PC-3 (cell line): ENCODE data around the gene AFG1L. TPM values are rescaled to one million over a fixed set of nuclear protein-coding genes. Genes with fewer than 3 reads are reported as not detected.
"Not testable (repeated sequence)": the region's sequence is repeated elsewhere in the genome, so short reads cannot be mapped to it uniquely, and the experiment has no call there.

Source experiments
- ATAC-seq: fragments of 200-7000 bp; cut with Tn5 transposase; 2 replicates; pipeline ENCODE4 v1.9.1; 2020; ENCODE audit warnings: mild to moderate bottlenecking, moderate library complexity
- Bru-seq: library from RNA; stranded (reverse); fragments of 400-500 nt; gene quantifications from one replicate; lab custom pipeline; 2021; lab: Mats Ljungman, UMichigan
- BruChase-seq, 2 experiments: library from RNA; stranded (reverse); fragments of 400-500 nt; gene quantifications; one replicate each; lab custom pipeline; 2021; lab: Mats Ljungman, UMichigan
- BruUV-seq: library from RNA; stranded (reverse); fragments of 400-500 nt; replicated peaks from 2 replicates; lab custom pipeline; 2021; lab: Mats Ljungman, UMichigan
- CTCF ChIA-PET: fragments of 300-600 bp; sonication (Branson Sonifier 250); formaldehyde crosslinking; loops from one replicate; lab custom pipeline; 2022; ENCODE audit warnings: antibody characterized with exemption; lab: Charles Lee
- POLR2A ChIA-PET: fragments of 300-600 bp; sonication (Branson Sonifier 250); formaldehyde crosslinking; loops from one replicate; lab custom pipeline; 2022; ENCODE audit warnings: antibody characterized with exemption; ENCODE audit not compliant: unreplicated experiment; lab: Charles Lee
- DNase-seq: peaks from one replicate; pipeline ENCODE4 v3.0.0-alpha.2; 2015
- H2AFZ ChIP-seq: fragments of 300-600 bp; sonication (generic); 2 replicates; pipeline ENCODE4 v1.6.0; 2016; ENCODE audit warnings: antibody characterized with exemption, low read length
- H3F3A ChIP-seq: fragments of 300-600 bp; sonication (generic); one replicate; pipeline ENCODE4 v1.6.0; 2017; ENCODE audit warnings: antibody characterized with exemption, low read length, control low read depth, mild to moderate bottlenecking; ENCODE audit not compliant: unreplicated experiment
- H3K27ac ChIP-seq: fragments of 300-600 bp; sonication (generic); 2 replicates; pipeline ENCODE4 v1.5.1; 2016; ENCODE audit warnings: mild to moderate bottlenecking, low read length
- H3K27me3 ChIP-seq: fragments of 300-600 bp; sonication (generic); 2 replicates; pipeline ENCODE4 v1.6.1; 2016; ENCODE audit warnings: low read length, mixed read lengths
- H3K36me3 ChIP-seq: fragments of 300-600 bp; sonication (generic); 2 replicates; pipeline ENCODE4 v1.6.1; 2016; ENCODE audit warnings: low read depth, mixed run types, low read length, mixed read lengths
- H3K4me1 ChIP-seq: fragments of 300-600 bp; sonication (generic); 2 replicates; pipeline ENCODE4 v1.5.1; 2016; ENCODE audit warnings: low read length; ENCODE audit not compliant: insufficient read depth
- H3K4me2 ChIP-seq: fragments of 300-600 bp; sonication (generic); 2 replicates; pipeline ENCODE4 v1.6.0; 2016; ENCODE audit warnings: low read length
- H3K4me3 ChIP-seq: fragments of 300-600 bp; sonication (generic); 2 replicates; pipeline ENCODE4 v1.5.1; 2016; ENCODE audit warnings: mild to moderate bottlenecking, low read length, mixed read lengths
- H3K79me2 ChIP-seq: fragments of 300-600 bp; sonication (generic); 2 replicates; pipeline ENCODE4 v1.6.1; 2017; ENCODE audit warnings: low read length, mixed read lengths
- H3K9ac ChIP-seq: fragments of 300-600 bp; sonication (generic); 2 replicates; pipeline ENCODE4 v1.6.0; 2016; ENCODE audit warnings: mild to moderate bottlenecking, low read length
- H3K9me2 ChIP-seq: fragments of 300-600 bp; sonication (generic); replicated peaks from 2 replicates; pipeline ENCODE4 v1.6.1; 2016; ENCODE audit warnings: mixed run types, low read length, mixed read lengths
- H3K9me3 ChIP-seq: fragments of 300-600 bp; sonication (generic); 2 replicates; pipeline ENCODE4 v1.6.1; 2016; ENCODE audit warnings: low read length, mixed read lengths
- H4K20me1 ChIP-seq: fragments of 300-600 bp; sonication (generic); 2 replicates; pipeline ENCODE4 v1.6.1; 2016; ENCODE audit warnings: low read length, mixed read lengths
- CTCF ChIP-seq: fragments of 300-600 bp; sonication (generic); conservative IDR thresholded peaks from 2 replicates; pipeline ENCODE4 v1.5.1; 2017; ENCODE audit warnings: antibody characterized with exemption, low read depth, mild to moderate bottlenecking, low read length
- EZH2 ChIP-seq: fragments of 300-600 bp; sonication (generic); IDR thresholded peaks from one replicate; pipeline ENCODE4 v1.6.1; 2017; ENCODE audit warnings: antibody characterized with exemption, mild to moderate bottlenecking, low read length; ENCODE audit not compliant: unreplicated experiment
- EZH2phosphoT487 ChIP-seq: fragments of 300-600 bp; sonication (generic); IDR thresholded peaks from 2 replicates; pipeline ENCODE4 v1.6.1; 2018; ENCODE audit warnings: mild to moderate bottlenecking, antibody characterized with exemption, low read length, borderline replicate concordance
- intact Hi-C: fragments of 100-400 bp; cut with micrococcal nuclease; formaldehyde crosslinking; loops from 2 replicates; pipeline ENCODE4 v1.9.0; 2023
- long read RNA-seq: library from polyadenylated mRNA; unstranded; transcript quantifications from one replicate; pipeline ENCODE4 v2.0.0, GENCODE V29; 2021; ENCODE audit not compliant: unreplicated experiment
- total RNA-seq: library from RNA; depleted of rRNA; stranded (reverse); fragments of >200 nt; gene quantifications from 2 replicates; pipeline ENCODE4 v1.2.3, GENCODE V29; 2014; rRNA removed

Gene AFG1L
- 3.6 and 4.1 TPM in 2 replicates for total RNA-seq
- percentile 52 among the genes with signal in this experiment for Bru-seq, nascent RNA
- BruChase-seq, experiment 1, labeled RNA remaining after a 6-hour chase, result percentile 48 among the genes with signal in this experiment
- percentile 48 among the genes with signal in this experiment for BruChase-seq, experiment 2, labeled RNA remaining after a 2-hour chase
- long read RNA-seq, full-length matches to known transcripts, result 1 of 8 reads
- long read RNA-seq, partial matches to known transcripts, result 0 of 8 reads
- long read RNA-seq, other reads (novel, unspliced or antisense), result 7 of 8 reads

GRCh38 chr6:108294727-108295625, at the start of gene AFG1L:
Gene AFG1L (plus strand): TSS chr6:108295054. CDS start chr6:108295080, 26 bp downstream.
- H3K9ac ChIP-seq, result peak within 1 kb of the TSS; percentile 87
- peak within 1 kb of the TSS; percentile 78 for H3K27ac ChIP-seq
- peak within 1 kb of the TSS; percentile 89 for H3K4me3 ChIP-seq
- H2AFZ ChIP-seq, result peak within 1 kb of the TSS; percentile 97
- BruUV-seq, result TSS peak; percentile 82
- TF ChIP-seq EZH2phosphoT487 (no peak), EZH2 (no peak), CTCF (no peak)
- DNase-seq (peak; percentile 71), ATAC-seq (peak; percentile 96)
- ChIA-PET POLR2A (interaction anchor here (0.6 kb wide), 1 partner anchor 303 kb away, joined by 3 read pairs; no protein-coding TSS in a partner anchor), CTCF (no interaction called here)
- H3K27me3 ChIP-seq, result no peaks in the 10 kb centered on the region
- H3K9me2 ChIP-seq, result no peaks in the 10 kb centered on the region
- no peaks in the 10 kb centered on the region for H4K20me1 ChIP-seq
- peak within 1 kb of the TSS; percentile 96 for H3K4me2 ChIP-seq
- intact Hi-C loops, result no loop called here
- H3K9me3 ChIP-seq, result no peaks in the 10 kb centered on the region
- H3K4me1 ChIP-seq, result peaks cover 9% of the 10 kb centered on the region; the same call in 1 of the 2 replicates
- H3K36me3 ChIP-seq, result no peaks in the 10 kb centered on the region
- no peaks in the 10 kb centered on the region for H3F3A ChIP-seq
- H3K79me2 ChIP-seq, result peaks cover 12% of the 10 kb centered on the region

GRCh38 chr6:108245095-108245494, 49.8 kb upstream of the AFG1L start:
- H3K36me3 ChIP-seq, POLR2A ChIA-PET, H4K20me1 ChIP-seq: not testable (repeated sequence)

GRCh38 chr6:108247965-108248536, 46.8 kb upstream of the AFG1L start:
- POLR2A ChIA-PET, result no interaction called here
- Histone ChIP-seq H3K4me3 (no peak overlapping the region), H3F3A (no peaks in the 10 kb centered on the region), H3K36me3 (0 out of 2 replicates have a peak, but pooled peaks cover 4% of the 10 kb centered on the region), H3K79me2 (peaks cover 71% of the 10 kb centered on the region), H3K9me3 (no peaks in the 10 kb centered on the region), H4K20me1 (peaks cover 4% of the 10 kb centered on the region; the same call in 1 of the 2 replicates), H2AFZ (no peak overlapping the region), H3K27ac (no peak overlapping the region), H3K27me3 (no peaks in the 10 kb centered on the region), H3K4me1 (no peaks in the 10 kb centered on the region), H3K9me2 (no peaks in the 10 kb centered on the region), H3K4me2 (no peak overlapping the region), H3K9ac (no peak overlapping the region)
- intact Hi-C loops, result no loop called here
- no peak for ATAC-seq
- no peak for TF ChIP-seq EZH2phosphoT487
- TF ChIP-seq CTCF, result 0 out of 2 replicates have a peak, but pooled peaks have one; percentile 13
- no peak for TF ChIP-seq EZH2
- CTCF ChIA-PET, result interaction anchor here (1.1 kb wide), 1 partner anchor 244 kb away, joined by 3 read pairs; no protein-coding TSS in a partner anchor
- DNase-seq, result no peak
- no TSS peak for BruUV-seq

More at GRCh38 chr6:108245095-108245494, 49.8 kb upstream of the AFG1L start:
- peaks cover 61% of the 10 kb centered on the region for H3K79me2 ChIP-seq
- DNase-seq, H3K27ac ChIP-seq, H3K4me3 ChIP-seq, intact Hi-C loops, H3K9me3 ChIP-seq, H3K27me3 ChIP-seq, H3K4me2 ChIP-seq, BruUV-seq, H3K9ac ChIP-seq, H3F3A ChIP-seq, H2AFZ ChIP-seq, ATAC-seq, H3K9me2 ChIP-seq, H3K4me1 ChIP-seq, CTCF ChIA-PET: not testable (repeated sequence)
